Measurements from ENCODE around the gene COX17. TPM values are rescaled to one million over a fixed set of nuclear protein-coding genes. Genes with fewer than 3 reads are reported as not detected.
"Not testable (repeated sequence)": the region's sequence is repeated elsewhere in the genome, so short reads cannot be mapped to it uniquely, and the experiment has no call there.

COX17 gene
- total RNA-seq, 2 donors from 2014 or later, result 49.2 to 53.6 TPM

DNA sequence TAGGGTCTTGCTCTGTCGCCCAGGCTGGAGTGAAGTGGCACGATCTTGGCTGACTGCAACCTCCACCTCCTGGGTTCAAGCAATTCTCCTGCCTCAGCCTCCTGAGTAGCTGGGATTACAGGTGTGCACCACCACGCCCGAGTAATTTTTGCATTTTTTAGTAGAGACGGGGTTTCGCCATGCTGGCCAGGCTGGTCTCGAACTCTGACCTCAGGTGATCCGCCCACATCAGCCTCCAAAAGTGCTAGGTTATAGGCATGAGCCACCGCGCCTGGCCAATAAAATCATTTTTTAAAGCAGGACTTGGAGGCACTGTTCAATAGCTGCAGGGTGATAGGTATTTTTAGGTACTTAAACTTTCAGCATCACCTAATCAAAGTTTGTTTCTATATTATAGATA lies 1.0 kb upstream of the COX17 start:
- intact Hi-C loops (cut with DNase I), result loop anchor here in 1 of 2 donors (10.0 kb wide), 1 partner anchor 93 kb away; no protein-coding TSS in a partner anchor

DNA sequence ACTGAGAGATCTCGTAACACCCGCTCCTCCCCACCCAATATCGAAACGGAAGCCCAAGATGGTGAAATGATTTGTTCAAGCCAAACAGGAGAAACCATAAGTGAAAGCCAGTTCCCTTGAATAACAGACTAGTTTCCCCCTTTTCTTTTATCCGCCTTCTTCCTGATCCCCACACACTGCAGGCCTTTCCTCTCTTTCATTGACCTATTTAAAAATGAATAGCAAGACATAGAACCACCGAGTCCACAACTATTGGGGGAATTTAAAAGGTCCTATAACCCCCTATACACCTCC lies 382 bp upstream of the COX17 start:
- intact Hi-C loops (cut with DNase I), result loop anchor here in 1 of 2 donors (10.0 kb wide), 1 partner anchor 93 kb away; no protein-coding TSS in a partner anchor
- DNase-seq (ENCODE audit: low spot score), result no peak

More for the DNA sequence above, 1.0 kb upstream of the COX17 start:
- DNase-seq (ENCODE audit: low spot score), result not testable (repeated sequence)

DNA sequence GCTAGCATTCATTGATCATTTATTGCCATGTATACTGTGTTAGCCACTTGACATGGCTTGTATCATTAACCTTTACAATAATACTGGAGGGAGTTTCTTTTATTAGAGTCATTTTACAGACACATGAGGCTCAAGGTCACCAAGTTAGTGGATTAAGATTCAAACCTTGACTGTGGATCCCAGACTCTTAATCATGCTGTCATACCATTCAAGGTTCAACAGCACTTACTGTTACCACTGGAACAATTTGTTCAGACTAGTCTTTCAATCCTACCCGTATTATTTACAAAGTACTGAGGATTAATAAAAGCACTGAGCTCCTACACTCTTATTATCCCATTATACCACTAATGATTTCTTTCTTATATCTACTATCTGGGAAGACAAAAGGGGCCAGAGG lies 1.2 kb downstream of the COX17 start:
- intact Hi-C loops (cut with DNase I), result loop anchor here in 1 of 2 donors (10.0 kb wide), 1 partner anchor 91 kb away; no protein-coding TSS in a partner anchor
- DNase-seq (ENCODE audit: low spot score), result no peak

DNA sequence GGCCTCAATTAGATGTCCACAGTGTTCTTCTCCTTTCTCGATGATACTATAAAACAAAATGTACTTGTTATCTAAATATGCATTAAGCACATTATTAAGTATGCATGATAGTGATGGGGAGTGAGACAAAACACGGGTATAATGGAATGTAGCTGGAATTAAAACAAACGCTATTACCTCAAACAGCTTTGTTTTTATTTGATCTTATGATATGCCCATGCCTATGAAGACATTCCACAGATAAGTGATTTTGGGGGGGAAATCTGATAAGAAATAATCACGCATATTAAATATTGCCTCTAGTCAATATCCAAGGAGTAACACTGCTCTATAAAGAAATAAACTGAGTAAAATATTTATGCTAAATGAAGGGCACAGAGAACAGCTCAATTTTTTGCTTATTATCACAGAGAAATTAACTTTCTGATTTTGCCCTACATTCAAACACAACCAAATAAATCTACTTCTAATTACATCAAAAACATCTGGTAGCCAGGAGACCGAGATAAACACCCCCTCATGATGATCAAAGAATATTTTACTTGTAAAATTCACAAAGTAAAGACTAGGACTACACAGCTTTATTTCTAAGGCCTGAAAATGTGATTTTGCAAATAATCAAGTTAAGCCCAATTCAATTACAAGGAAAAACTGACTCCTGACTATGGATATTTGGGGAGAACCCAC lies 1.9 kb downstream of the COX17 start:
- intact Hi-C loops (cut with DNase I), result loop anchor here in 1 of 2 donors (10.0 kb wide), 1 partner anchor 91 kb away; no protein-coding TSS in a partner anchor
- no peak for DNase-seq (ENCODE audit: low spot score)

DNA sequence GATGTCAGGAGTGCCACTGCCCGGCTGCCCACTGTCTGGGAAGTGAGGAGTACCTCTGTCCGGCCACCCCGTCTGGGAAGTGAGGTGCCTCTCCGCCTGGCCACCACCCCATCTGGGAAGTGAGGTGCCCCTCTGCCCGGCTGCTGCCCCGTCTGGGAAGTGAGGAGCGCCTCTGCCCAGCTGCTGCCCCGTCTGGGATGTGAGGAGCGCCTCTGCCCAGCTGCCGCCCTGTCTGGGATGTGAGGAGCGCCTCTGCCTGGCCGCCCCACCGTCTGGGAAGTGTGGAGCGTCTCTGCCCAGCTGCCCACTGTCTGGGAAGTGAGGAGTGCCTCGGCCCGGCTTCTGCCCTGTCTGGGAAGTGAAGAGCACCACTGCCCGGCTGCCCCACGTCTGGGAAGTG lies 3.3 kb downstream of the COX17 start:
- intact Hi-C loops (cut with DNase I), result loop anchor here in 1 of 2 donors (10.0 kb wide), 1 partner anchor 89 kb away; no protein-coding TSS in a partner anchor
- peak; percentile 81 for DNase-seq (ENCODE audit: low spot score)

DNA sequence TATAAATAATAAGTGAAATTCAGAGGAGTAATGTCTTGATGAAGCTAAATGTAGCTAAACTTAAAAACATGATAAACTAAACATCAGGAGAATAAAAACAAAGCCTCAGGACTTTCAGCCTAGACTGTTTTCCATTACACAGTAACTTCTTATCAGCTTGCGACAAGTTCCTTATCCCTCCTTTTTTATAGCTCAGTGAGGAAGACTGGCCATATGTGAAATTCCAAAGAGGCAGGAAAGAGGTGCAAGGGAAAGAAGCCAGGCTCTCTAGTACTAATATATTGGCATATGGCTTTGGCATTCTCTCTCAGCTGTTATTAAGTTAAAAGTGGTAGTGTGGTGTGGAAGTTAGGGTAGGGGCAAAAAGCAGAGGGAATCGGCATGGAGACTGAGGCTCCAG lies 4.4 kb downstream of the COX17 start:
- intact Hi-C loops (cut with DNase I), result loop anchor here in 1 of 2 donors (10.0 kb wide), 1 partner anchor 88 kb away; no protein-coding TSS in a partner anchor

DNA sequence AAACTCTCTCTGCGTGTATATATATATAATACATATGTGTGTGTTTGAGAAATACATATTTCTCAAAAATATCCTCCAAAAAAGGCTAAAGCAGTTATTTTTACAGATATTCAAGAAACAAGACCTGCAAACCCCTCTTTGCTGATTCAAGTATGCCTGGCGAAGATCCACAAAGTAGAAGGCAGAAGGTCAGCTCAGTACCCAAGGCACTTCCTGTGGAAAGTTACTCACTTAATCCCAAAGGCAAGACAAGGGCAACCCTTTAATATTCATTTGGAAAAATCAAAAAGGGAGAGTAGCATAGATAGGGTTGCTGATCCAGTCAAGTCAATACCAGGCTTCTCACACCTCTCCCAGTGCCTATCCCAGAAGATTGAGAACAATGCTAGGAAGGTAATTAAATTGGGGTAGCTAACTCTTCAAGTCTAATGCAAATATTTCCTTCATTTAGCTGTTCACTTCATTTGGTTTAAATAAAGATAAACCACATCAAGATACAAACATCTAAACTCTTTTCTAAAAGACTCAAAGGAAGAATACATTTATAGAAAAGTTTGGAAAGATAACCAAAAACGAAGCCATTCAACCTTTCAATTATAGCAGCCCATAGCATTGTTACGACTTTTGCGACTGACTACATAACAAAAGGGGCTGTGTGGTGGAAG lies 7.2 kb downstream of the COX17 start:
- intact Hi-C loops (cut with DNase I), result loop anchor here (10.0 kb wide), 1 partner anchor 85 kb away; no protein-coding TSS in a partner anchor
- DNase-seq (ENCODE audit: low spot score), result no peak

More for the DNA sequence above, 4.4 kb downstream of the COX17 start:
- DNase-seq (ENCODE audit: low spot score), result no peak

DNA sequence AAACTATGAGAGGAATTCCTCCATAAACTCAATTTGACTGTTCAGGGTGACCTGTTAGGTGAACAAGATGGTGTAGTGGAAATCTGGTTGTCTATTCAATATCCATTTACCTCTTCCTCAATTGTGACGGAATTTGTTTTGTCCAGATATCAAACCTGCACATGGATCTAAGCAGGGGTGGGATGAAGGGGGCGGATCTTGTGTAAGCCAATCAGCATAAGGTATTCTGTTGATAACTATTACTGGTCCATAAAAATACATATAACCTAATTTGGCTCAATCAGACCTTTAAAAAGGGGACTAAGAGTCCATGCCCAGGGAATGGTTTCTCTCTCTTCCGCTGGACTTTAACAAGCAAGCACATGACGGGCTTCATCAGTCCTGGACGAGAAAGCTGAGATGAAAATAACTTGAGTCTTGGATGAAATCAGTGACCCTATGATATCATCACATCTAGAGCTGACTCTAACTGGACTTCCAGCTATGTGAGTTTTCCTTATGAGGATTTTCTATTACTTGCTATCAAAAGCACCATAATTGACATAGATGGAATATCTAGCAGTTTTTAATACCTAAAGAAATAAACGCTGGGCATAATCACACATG lies 11.1 kb downstream of the COX17 start:
- intact Hi-C loops (cut with DNase I), result loop anchor here in 1 of 2 donors (10.0 kb wide), 1 partner anchor 81 kb away; no protein-coding TSS in a partner anchor
- DNase-seq (ENCODE audit: low spot score), result no peak

DNA sequence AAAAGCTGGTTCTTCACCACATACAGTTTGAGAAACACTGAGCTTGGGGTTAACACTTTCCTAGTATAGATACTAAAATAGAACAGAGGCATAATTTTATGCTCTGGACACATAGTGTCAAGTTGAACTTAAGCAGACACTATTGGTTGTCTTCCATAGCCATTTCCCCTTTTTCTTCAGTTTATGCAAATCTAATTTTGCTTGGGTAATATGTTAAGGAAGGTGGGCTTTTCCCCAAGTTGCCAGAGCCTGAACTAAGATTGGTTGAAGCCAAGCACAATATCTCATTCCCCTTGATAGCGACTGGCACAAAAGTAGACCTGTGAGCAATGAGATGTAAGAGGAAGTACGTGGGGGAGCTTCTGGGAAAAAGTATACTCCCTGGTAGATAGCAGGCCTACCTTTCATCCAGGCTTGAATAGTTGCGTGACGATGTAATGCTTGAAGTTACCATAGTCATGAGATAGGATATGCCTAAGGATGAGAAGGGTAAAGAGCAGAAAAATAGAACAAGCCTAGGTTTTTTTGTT lies 12.3 kb downstream of the COX17 start:
- intact Hi-C loops (cut with DNase I), result loop anchor here in 1 of 2 donors (10.0 kb wide), 1 partner anchor 80 kb away; no protein-coding TSS in a partner anchor
- DNase-seq (ENCODE audit: low spot score), result no peak

DNA sequence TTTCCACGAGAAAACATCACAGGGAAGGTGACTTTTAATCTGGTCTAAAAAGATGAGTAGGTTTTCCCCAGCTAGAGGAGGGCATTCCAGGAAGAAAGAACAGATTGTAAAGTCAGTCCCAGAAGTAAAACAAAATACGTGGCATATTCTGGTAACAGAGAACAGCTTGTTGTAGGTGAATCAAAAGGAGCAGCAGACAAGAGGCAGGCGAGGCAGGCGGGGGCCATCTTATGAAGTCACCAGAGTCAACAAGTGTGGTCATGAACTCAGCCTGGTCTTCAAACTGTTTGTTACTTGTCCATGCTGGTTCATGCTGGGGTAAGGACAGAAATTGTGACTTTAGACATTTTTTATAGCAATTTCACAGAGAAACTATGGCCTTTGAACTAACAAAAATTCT lies 12.8 kb downstream of the COX17 start:
- intact Hi-C loops (cut with DNase I), result loop anchor here in 1 of 2 donors (10.0 kb wide), 1 partner anchor 80 kb away; no protein-coding TSS in a partner anchor
- no peak for DNase-seq (ENCODE audit: low spot score)

DNA sequence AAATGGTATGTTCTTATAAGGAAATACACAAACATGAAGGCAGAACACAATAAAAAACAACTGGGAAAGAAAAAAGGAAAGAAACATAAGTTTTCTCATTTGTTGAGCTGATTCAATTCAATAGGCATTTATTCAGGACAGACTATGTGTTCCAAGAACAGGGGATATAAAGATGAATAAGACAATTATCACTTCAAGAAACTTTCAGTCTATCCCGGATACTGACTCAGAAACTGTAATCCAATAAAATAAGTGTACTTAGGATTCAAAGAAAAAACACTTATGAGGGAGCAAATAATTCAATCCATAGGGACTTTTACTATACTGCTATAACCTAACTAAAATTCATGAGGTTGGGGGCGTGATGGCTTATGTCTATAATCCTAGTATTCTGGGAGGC lies 13.3 kb downstream of the COX17 start:
- intact Hi-C loops (cut with DNase I), result loop anchor here in 1 of 2 donors (10.0 kb wide), 1 partner anchor 79 kb away; no protein-coding TSS in a partner anchor
- no peak for DNase-seq (ENCODE audit: low spot score)

DNA sequence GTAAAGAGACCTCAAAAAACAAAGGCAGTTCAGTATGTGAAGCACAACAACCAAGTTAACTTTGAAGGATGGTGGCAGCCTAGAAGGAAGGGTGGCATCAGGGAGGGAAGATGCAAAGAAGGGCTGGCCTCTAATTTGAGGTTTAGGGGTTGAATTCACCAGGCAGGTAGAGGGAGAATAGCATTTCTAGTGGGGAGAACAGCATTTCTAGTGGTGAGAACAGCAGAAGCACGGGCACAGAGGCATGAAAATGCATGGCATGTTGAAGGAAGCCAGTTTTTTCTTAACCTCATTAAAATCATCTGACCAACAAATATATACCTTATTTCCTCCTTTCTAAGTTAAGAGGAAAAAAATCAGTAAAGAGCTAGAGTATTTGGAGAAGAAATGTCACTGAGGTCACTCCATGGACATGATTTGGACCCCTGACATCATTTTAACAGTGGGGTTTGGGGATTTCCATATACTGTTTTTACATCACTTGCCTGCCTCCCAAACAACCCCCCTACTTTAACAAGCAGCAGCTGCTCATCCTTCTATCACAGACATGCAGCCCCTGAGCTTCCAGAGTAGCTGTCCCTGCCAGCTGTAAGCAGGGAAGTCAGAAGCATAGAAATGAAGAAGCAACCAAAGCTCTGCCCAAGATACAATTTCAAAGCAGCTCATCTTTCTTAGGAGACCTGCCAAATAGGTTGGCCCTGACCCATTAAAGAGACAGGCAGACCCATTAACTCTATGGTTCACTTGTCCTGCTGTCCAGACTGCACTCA lies 14.4 kb downstream of the COX17 start:
- no peak for DNase-seq (ENCODE audit: low spot score)
- intact Hi-C loops (cut with DNase I), result loop anchor here in 1 of 2 donors (10.0 kb wide), 1 partner anchor 78 kb away; no protein-coding TSS in a partner anchor

DNA sequence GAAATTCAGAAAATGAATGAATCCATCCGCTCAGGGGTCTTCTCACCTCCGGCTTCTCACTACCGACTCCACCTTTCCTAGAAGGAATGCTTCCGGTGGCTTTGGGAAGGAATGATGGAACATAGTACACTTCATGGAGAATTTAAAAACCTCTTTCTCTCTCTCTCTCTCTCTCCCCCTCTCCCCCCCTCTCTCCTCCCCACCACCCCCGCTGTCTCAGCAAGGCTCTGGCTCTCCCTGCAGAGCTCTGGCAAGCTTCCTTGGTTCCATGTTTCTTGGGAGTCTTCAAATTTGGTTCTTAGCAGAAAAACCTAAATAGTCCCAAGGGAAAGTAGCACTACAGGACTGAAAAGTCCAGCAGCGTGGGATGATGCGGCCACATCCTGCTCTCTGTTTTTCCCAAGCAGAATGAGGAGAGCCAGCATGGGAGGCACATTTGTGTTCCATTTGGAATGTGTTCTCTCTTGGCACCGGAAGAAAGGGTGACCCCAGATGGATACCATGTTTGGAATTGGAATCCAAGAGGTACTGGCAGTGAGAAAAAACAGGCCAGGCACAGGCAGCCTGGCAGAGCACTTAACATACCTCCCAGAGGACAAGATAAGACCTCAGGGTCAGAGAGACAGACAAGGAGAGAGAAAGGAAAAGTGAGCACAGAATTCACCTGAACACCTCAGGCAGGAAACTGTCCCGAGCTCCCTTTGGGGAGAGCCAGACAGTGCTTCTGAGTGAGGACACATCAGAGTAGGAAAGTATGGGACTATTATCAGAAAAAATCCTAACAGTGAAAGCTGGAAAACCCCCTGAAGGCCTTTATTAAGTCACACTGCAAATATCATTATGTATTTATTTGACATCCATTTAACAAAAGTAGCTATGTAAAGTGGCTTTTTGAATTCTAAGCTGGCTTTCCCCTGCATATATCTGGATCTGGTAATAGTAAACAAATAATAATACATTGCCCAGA lies 16.4 kb downstream of the COX17 start, which contains the start of gene POPDC2:
TSS of gene POPDC2 (minus strand) at position 116 of the 967 bp plus-strand sequence. CDS start 166 bp downstream, outside the sequence.
- DNase-seq (ENCODE audit: low spot score), result no peak
- intact Hi-C loops (cut with DNase I), result loop anchor here in 1 of 2 donors (10.0 kb wide), 1 partner anchor 76 kb away; no protein-coding TSS in a partner anchor

DNA sequence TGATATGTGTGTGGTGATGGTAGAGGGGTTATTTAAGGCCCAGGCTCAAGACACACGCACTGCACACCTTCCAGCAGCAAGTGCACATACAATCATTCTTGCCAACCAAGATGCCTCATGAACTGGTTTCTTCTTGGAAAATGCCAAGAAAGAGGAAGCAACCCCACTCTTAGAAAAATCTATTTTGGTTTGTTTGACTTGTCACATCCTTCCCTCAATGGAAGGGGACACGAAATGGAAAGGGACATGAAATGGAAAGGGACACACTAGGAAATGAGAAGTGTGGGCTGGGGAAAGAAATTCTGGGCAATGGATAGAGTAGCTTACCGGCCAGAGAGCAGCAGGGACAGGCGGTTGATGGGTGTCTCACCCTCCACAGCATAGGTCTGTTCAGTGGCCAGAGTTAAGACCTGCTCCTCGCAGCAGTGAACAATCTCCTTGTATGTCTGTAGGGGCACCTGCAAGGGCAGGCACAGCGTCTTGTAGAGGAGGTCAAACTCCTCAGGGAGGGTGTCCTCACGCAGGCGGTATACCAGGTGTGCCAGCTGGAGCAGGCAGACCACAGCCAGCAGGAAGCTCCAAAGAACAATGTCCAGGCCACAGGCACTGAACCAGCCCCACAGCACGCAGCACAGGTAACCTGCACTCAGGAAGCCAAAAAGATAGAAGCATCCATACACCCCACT lies 17.5 kb downstream of the COX17 start:
- no peak for DNase-seq (ENCODE audit: low spot score)
- intact Hi-C loops (cut with DNase I), result loop anchor here in 1 of 2 donors (10.0 kb wide), 1 partner anchor 75 kb away; no protein-coding TSS in a partner anchor

DNA sequence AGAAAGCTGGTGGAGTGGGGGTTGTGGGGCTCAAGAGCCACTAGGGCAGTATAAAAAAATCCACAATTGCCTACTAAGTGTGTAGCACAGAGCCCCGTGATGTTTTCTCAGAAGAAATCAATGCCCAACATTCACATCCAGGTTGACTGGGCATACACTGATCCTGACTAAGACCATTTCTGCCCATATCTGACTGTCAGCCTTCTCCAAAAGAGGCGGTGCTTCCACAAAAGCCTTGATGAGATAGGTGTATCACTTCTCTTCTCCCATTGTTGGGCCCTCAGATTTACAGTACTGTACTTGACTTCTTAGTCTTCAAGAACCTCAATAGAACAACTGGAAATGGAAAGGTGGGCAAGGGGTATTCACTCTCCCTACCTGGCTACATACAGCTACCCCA lies 18.2 kb downstream of the COX17 start:
- DNase-seq (ENCODE audit: low spot score), result no peak
- intact Hi-C loops (cut with DNase I), result no loop called here

DNA sequence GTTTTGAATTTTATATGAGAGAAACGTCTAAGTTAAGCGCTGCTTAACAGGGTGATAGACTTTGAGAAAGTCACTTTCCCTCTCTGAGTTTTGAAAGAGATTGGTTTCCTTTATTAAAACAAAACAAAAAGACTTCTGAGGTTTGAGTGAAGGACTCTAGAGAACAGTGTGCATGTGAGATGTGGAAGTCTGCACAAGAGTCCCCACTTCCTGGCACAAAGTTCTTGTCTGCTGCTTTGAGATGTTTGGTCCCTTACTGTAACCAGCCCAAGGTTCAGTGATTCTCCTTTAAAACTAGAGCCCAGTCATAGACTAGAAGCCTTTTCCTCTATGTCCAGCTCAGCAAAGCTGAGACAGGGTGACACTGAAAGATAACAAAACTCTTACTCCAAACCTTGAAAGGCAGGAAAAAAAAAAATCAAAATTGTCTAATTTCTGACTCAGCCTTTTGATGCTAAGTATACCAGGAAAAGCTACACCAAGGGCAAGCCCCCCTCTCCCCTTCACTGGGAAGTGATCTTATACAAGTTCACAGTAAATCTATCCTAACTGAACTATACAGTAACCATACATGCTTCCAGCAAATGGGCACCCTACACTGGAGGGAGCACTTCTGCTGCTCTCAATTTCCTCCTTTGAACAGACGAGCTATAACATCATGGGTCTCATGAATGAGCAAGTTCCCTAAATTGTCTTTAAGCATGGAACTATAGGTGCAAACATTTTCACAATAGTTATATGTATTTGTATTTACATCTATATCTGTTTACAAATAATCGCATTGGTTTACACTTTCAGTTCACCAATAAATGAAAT lies 19.1 kb downstream of the COX17 start:
- intact Hi-C loops (cut with DNase I), result no loop called here
- no peak for DNase-seq (ENCODE audit: low spot score)

Data from posterior vena cava (tissue), 2 donors.